GM19438 (cell line): ENCODE results near the gene RSPH3.

Experiments
- ATAC-seq: cut with Tn5 transposase; IDR thresholded peaks from one replicate; pipeline ENCODE4 v1.9.1; 2021; ENCODE audit warnings: low read depth; ENCODE audit not compliant: unreplicated experiment

RSPH3 gene

DNA sequence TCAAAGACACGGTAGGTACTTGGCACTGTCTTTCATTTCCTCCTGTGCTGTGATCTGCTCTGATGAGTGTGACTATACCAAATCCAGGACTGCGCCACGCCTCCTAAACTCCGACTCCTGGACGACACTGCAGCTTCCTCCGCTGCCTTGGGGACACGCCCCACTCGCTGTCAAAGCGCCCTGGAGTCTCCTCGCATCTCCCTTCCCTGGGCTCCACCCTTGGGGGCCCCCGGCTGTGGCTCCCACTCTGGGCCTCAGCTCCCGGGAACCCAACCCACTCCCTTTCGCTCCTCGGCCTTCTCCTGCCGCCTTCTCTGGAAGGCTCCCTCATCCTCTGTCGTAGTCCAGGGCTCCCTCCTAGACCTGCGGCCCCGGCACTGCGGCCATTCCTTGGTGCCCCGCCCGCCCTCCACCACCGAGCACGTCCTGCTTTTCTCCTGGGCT is 61.2 kb downstream of the RSPH3 start:
- ATAC-seq = no peak

DNA sequence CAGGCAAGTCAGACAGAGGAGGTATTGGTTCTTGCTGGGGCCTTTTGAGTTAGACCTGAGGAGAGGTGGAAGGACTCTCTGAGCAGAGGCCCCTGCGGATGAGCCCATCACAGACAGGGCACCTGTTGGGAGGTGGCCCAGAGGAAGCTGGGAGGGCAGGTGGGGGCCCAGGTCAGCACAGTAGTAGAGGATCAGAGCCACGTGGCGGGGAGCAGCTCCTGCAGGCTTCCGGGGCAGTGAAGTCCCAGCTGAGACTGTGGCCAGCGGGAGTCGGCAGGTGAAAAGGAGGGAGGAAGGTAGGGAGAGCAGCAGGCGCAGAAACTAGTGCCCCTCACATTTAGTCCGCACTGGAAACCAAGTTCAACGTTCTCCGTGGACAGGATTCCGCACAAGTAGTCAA is 61.8 kb downstream of the RSPH3 start:
- no peak for ATAC-seq

DNA sequence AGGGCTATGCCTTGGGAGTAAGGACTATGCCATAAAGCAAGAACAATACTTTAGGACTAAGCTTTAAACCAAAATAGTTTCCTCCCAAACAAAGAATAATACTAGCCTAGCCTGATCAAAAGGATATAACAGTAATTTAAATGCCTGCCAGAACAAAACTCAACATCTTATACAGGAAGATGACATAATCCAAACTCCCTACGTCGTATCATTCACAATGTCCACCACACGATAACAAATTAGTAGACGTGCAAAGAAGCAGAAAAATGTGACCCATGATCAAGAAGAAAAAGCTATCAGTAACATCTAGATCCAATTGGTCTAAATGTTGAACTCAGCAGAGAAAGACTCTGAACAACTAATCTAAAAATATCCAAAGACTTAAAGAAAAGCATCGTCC is 65.8 kb downstream of the RSPH3 start:
- no peak for ATAC-seq

DNA sequence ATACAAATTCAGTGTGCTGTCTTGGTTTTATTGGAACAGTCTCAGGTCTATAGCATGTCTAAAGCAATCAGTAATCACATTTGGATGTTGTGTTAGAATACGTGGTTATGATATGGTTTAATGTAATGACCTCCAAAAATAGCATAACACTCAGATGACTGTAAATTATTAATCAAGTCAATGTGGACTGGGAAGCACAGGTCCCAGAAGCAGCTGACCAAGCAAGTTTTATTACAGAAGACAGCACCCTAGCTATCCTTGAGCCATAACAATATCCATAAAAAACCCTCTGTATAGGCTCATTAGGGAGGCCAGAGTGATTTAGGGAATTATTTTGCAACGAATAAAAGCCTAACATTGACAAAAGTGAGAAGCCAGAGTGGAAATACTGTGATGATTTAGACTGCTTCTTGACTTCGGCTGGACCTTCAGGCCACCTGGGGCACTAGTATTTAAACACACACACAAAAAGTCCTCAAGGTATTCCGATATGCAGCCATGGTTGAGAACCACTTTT is 66.9 kb downstream of the RSPH3 start:
- ATAC-seq = no peak

DNA sequence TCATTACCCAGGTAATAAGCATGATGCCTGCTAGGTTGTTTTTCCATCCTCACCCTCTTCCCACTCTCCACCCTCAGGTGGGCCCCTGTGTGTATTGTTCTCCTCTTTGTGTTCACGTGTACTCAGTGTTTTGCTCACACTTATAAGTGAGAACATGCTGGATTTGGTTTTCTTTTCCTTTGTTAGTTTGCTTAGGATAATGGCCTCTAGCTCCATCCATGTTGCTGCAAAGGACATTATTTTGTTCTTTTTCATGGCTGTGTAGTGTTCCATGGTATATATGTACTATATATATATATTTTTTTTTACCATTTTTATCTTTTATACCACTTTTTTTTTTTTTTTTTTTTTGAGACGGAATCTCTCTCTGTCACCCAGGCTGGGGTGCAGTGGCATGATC is 71.9 kb downstream of the RSPH3 start:
- ATAC-seq = no peak

DNA sequence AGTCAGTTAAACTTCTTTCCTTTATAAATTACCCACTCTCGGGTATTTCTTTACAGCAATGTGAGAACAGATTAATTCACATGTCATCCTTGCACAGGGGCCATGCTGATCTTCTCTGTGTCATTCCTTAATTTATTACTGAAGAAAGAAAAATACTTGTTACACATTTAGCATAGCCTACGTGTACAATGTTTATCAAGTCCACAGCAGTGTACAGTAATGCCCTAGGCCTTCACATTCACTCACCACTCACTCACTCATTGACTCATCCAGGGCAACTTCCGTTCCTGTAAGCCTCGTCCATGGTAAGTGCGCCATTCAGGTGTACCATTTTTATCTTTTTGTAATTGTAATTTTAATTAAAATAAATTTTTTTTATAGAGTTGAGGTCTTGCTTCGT is 73.6 kb downstream of the RSPH3 start:
- no peak for ATAC-seq

DNA sequence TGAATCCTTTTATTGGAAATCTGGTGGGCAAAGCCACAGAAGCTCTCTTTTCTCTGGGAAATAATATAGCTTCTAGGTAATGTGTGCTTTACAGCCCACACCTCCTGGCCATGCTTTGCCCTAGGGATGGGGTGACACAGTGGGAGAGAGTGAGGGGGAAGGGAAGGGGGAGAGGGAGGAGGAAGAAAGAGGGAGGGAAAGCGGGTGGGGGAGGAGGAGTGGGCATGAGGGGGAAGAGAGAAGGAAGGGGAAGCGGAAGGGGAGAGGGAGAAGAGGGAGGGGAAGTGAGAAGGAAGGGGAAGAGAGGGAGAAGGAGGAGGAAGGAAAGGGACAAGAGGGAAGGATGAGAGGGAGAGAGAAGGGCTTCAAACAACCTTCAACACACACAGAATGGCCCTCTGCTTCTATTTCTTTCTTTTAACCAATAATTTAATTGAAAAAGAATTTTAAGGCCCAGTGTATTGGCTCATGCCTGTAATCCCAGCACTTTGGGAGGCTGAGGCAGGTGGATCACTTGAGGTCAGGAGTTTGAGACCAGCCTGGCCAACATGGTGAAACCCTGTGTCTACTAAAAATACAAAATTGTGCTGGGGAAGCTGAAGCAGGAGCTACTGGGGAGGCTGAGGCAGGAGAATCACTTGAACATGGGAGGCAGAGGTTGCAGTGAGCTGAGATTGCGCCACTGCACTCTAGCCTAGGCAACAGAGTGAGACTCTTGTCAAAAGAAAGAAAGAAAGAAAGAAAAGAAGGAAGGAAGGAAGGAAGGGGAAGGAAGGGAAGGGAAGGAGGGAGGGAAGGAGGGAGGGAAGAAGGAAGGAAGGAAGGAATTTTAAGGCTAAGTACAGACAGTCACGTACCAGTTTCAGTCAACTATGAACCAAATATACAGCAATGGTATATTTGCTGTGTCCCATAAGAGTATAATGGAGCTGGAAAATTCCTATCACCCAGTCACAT is 75.2 kb downstream of the RSPH3 start:
- ATAC-seq = no peak

DNA sequence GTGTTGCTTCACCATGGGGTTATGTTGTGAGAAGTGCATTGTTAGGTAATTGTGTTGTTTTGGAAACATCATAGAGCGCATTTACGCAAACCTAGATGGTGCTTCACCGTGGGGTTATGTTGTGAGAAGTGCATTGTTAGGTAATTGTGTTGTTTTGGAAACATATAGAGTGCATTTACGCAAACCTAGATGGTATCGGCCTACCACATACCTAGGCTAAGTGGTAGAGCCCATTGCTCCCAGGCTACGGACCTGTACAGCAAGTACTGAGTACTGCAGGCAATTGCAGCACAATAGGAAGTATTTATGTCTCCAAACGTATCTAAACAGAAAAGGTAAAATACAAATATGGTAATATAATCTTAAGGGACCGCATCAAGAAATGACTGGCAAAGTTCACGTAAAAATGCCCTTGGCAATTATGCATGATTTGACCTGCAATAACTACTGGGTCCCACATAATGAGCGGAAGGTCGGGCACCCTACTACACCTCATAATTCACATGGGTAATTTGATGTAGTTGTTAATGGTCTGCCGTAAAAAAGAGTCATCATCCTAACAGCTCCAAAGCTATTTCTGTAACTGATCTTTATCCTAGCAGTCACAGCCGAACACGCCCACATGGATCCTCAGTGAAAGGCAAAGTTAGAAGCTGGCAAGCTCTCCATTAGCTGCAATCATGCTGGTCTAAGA is 76.0 kb downstream of the RSPH3 start:
- no peak for ATAC-seq
